Brain microvascular endothelial cell (primary cell): ENCODE measurements around the gene WSCD2.

ENCODE experiments used
- DNase-seq: peaks from one replicate; pipeline ENCODE4 v3.0.0-alpha.2; 2020
- H3K27ac ChIP-seq: fragments of 250-450 bp; sonication (Bioruptor Pico); 2 replicates; pipeline ENCODE4 v1.5.1; 2020; ENCODE audit warnings: mild to moderate bottlenecking, moderate library complexity
- H3K27me3 ChIP-seq: fragments of 250-450 bp; sonication (Bioruptor Pico); replicated peaks from 2 replicates; pipeline ENCODE4 v1.5.1; 2020; ENCODE audit warnings: mild to moderate bottlenecking
- H3K36me3 ChIP-seq: fragments of 250-450 bp; sonication (Bioruptor Pico); replicated peaks from 2 replicates; pipeline ENCODE4 v1.5.1; 2020; ENCODE audit warnings: mild to moderate bottlenecking
- H3K4me3 ChIP-seq: 2 replicates; pipeline ENCODE4 v1.5.1; 2011; ENCODE audit warnings: low read depth, mild to moderate bottlenecking, control low read depth, low read length, moderate library complexity
- in situ Hi-C: cut with HindIII; loops from 2 replicates; pipeline ENCODE4 v1.10.0; 2017; ENCODE audit warnings: low sequenced_read_pairs, low pct_ligation_motif_present
- TF ChIP-seq, protein P1 (sequence below): IDR thresholded peaks from 2 replicates; pipeline ENCODE4 v1.5.1; 2011; ENCODE audit warnings: low read depth, mild to moderate bottlenecking, moderate library complexity, low read length, control low read depth, inconsistent platforms; ENCODE audit errors: missing control alignments

WSCD2 gene

DNA sequence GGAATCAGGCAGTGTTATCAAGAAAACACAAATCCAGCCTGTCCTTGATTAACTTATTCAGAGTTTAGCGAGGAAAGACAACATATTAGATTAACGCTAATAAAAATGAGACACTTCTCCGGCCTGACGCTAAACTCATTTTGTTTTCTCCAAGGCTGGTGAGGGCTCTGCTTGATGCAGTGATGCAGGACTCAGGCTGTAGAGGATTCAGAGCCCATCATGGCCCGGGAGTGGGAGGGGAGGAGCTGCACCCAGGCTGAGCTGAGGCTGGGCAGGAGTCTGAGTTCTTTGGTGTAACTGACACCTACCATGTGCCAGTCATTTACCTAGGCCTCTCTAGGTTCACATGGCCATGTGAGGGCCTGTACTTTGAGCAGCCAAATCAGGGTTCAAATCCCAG is 70.0 kb downstream of the WSCD2 start:
- no peak overlapping the region for H3K27ac ChIP-seq
- DNase-seq: no peak
- H3K27me3 ChIP-seq: no peaks in the 10 kb centered on the region
- in situ Hi-C loops: no loop called here
- H3K4me3 ChIP-seq: no peak overlapping the region
- H3K36me3 ChIP-seq: no peaks in the 10 kb centered on the region
- TF ChIP-seq, protein P1, sequence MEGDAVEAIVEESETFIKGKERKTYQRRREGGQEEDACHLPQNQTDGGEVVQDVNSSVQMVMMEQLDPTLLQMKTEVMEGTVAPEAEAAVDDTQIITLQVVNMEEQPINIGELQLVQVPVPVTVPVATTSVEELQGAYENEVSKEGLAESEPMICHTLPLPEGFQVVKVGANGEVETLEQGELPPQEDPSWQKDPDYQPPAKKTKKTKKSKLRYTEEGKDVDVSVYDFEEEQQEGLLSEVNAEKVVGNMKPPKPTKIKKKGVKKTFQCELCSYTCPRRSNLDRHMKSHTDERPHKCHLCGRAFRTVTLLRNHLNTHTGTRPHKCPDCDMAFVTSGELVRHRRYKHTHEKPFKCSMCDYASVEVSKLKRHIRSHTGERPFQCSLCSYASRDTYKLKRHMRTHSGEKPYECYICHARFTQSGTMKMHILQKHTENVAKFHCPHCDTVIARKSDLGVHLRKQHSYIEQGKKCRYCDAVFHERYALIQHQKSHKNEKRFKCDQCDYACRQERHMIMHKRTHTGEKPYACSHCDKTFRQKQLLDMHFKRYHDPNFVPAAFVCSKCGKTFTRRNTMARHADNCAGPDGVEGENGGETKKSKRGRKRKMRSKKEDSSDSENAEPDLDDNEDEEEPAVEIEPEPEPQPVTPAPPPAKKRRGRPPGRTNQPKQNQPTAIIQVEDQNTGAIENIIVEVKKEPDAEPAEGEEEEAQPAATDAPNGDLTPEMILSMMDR: no peak

GRCh38 chr12:108201808-108202207 is 72.7 kb downstream of the WSCD2 start:
- in situ Hi-C loops: no loop called here
- H3K27me3 ChIP-seq: no peaks in the 10 kb centered on the region
- DNase-seq: no peak
- TF ChIP-seq, protein P1: no peak
- H3K27ac ChIP-seq: no peak overlapping the region
- H3K36me3 ChIP-seq: no peaks in the 10 kb centered on the region
- no peak overlapping the region for H3K4me3 ChIP-seq

DNA sequence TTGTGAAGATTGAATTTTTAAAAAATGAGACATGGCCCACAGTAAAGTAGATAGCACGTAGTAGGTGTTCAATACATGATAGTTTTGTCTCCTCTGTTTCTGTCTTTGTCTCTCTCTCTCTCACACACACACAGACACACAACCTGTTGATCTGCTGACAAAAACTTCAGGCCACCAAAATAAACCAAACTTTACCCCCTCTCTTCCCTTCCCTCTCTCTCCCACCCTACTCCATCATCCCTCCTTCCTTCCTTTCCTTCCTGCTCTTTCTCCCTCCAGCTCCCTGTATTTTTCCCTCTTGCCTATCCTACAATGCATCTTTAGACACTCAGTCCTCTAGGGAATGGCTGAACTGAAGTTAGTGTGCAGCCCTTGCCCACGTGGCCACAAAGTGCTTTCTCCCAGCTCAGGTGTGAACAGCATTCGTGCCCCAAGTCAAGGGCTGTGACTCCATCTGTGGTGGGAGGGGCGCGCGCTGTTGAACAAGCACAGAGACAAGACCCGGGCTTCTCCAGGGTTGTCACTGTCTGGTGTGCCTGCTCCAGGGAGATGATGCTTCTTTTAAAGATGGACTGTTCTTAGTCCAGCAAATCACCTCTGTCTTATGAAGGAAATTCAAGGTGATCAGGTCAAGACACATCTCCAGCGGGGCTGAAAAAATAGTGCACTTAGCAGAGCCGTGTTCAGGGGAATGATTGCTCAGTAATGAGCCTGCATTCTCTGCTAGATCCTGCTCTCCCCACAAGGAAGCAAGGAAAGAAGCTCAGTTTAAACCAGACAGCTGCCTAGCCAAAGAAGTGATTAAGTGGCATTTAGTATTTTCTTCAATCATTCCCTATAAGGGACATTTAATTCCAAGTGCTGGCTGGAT is 75.3 kb downstream of the WSCD2 start:
- Histone ChIP-seq H3K27me3 (no peaks in the 10 kb centered on the region), H3K36me3 (no peaks in the 10 kb centered on the region), H3K4me3 (no peak overlapping the region), H3K27ac (no peak overlapping the region)
- TF ChIP-seq, protein P1: no peak
- DNase-seq: no peak
- in situ Hi-C loops: no loop called here

GRCh38 chr12:108205864-108206263 is 76.8 kb downstream of the WSCD2 start:
- TF ChIP-seq, protein P1: no peak
- H3K36me3 ChIP-seq: no peaks in the 10 kb centered on the region
- H3K4me3 ChIP-seq: no peak overlapping the region
- no peak overlapping the region for H3K27ac ChIP-seq
- no peak for DNase-seq
- in situ Hi-C loops: no loop called here
- no peaks in the 10 kb centered on the region for H3K27me3 ChIP-seq

- DNase-seq: no peak
- TF ChIP-seq, protein P1: no peak
- H3K36me3 ChIP-seq: no peaks in the 10 kb centered on the region
- no peak overlapping the region for H3K27ac ChIP-seq
- H3K4me3 ChIP-seq: no peak overlapping the region
- in situ Hi-C loops: no loop called here
- no peaks in the 10 kb centered on the region for H3K27me3 ChIP-seq
Observed at GRCh38 chr12:108207791-108208730, 79.0 kb downstream of the WSCD2 start.
